Panc1 (cell line): ENCODE results near the gene MICALL1. TPM values are rescaled to one million over a fixed set of nuclear protein-coding genes. Genes with fewer than 3 reads are reported as not detected.

Source experiments
- ATAC-seq: fragments of 200-7000 bp; cut with Tn5 transposase; 2 replicates; pipeline ENCODE4 v1.9.1; 2020; ENCODE audit warnings: mild to moderate bottlenecking, moderate library complexity
- BruUV-seq: library from RNA; stranded (reverse); fragments of 400-500 nt; replicated peaks from 2 replicates; lab custom pipeline; 2021; lab: Mats Ljungman, UMichigan
- CTCF ChIA-PET: fragments of 300-600 bp; sonication (Branson Sonifier 250); formaldehyde crosslinking; loops from one replicate; lab custom pipeline; 2022; ENCODE audit warnings: antibody characterized with exemption; lab: Charles Lee
- POLR2A ChIA-PET: fragments of 300-600 bp; sonication (Branson Sonifier 250); formaldehyde crosslinking; loops from one replicate; lab custom pipeline; 2022; ENCODE audit warnings: antibody characterized with exemption; lab: Charles Lee
- DNase-seq: peaks from one replicate; pipeline ENCODE4 v3.0.0-alpha.2; 2010; ENCODE audit warnings: low read depth, low spot score
- H3K27ac ChIP-seq: 2 replicates; pipeline ENCODE4 v1.5.1; 2011; ENCODE audit warnings: mild to moderate bottlenecking, low read length, inconsistent platforms
- H3K27me3 ChIP-seq: fragments of 200-500 bp; sonication (Bioruptor generic); 2 replicates; pipeline ENCODE4 v1.6.0; 2014; ENCODE audit warnings: low read length, inconsistent platforms; ENCODE audit not compliant: control insufficient read depth, insufficient read depth
- H3K36me3 ChIP-seq: fragments of 200-500 bp; sonication (Bioruptor generic); 2 replicates; pipeline ENCODE4 v1.5.1; 2014; ENCODE audit warnings: inconsistent platforms, mild to moderate bottlenecking, low read length, moderate library complexity; ENCODE audit not compliant: control insufficient read depth, insufficient read depth
- H3K4me1 ChIP-seq: 2 replicates; pipeline ENCODE4 v1.5.1; 2011; ENCODE audit warnings: inconsistent platforms, mild to moderate bottlenecking, low read length, moderate library complexity; ENCODE audit not compliant: control insufficient read depth, insufficient read depth
- H3K4me3 ChIP-seq, 2 experiments: 2 replicates each; pipeline ENCODE4 v1.5.1; 2011 to 2012; ENCODE audit warnings: low read depth in 2 of 2, low read length in 2 of 2, mild to moderate bottlenecking in 2 of 2, inconsistent platforms in 1 of 2, moderate library complexity in 1 of 2
- H3K9me3 ChIP-seq: fragments of 200-500 bp; sonication (Bioruptor generic); 2 replicates; pipeline ENCODE4 v1.5.1; 2014; ENCODE audit warnings: low read depth, mild to moderate bottlenecking, inconsistent platforms, low read length, moderate library complexity; ENCODE audit not compliant: control insufficient read depth, insufficient read depth
- POLR2AphosphoS5 ChIP-seq: IDR thresholded peaks from 2 replicates; pipeline ENCODE4 v1.6.1; 2012; ENCODE audit warnings: mild to moderate bottlenecking, low read depth, low read length, moderate library complexity
- SIN3A ChIP-seq: IDR thresholded peaks from 2 replicates; pipeline ENCODE4 v1.6.1; 2012; ENCODE audit warnings: low read depth, mild to moderate bottlenecking, low read length, moderate library complexity, borderline replicate concordance; ENCODE audit not compliant: insufficient read depth
- TCF7L2 ChIP-seq: IDR thresholded peaks from 2 replicates; pipeline ENCODE4 v1.6.1; 2011; ENCODE audit warnings: mild to moderate bottlenecking, low read depth, low read length, inconsistent platforms
- in situ Hi-C: cut with HindIII; loops from 2 replicates; pipeline ENCODE4 v1.10.0; 2016; ENCODE audit warnings: low sequenced_read_pairs, low pct_unique_long_range_greater_than_20kb
- intact Hi-C: fragments of 100-400 bp; cut with micrococcal nuclease; formaldehyde crosslinking; loops from one replicate; pipeline ENCODE4 v1.10.0; 2022; ENCODE audit not compliant: unreplicated experiment
- total RNA-seq: library from RNA; stranded (reverse); gene quantifications from one replicate; pipeline ENCODE4 v1.2.1, GENCODE V29; 2021; ENCODE audit not compliant: unreplicated experiment
- TF ChIP-seq, protein P1 (sequence below), 2 experiments: IDR thresholded peaks; 2 replicates each; pipeline ENCODE4 v1.6.1; 2011 to 2012; ENCODE audit warnings: low read depth in 2 of 2, control low read depth in 1 of 2, low read length in 1 of 2, mild to moderate bottlenecking in 1 of 2, moderate library complexity in 1 of 2; ENCODE audit not compliant: insufficient read depth in 1 of 2
- TF ChIP-seq, protein P2 (sequence below): fragments of 450-650 bp; IDR thresholded peaks from 2 replicates; pipeline ENCODE4 v1.5.1; 2017; ENCODE audit warnings: mild to moderate bottlenecking

The MICALL1 gene
- total RNA-seq, 1 experiment from 2014 or later = 34.5 TPM

DNA sequence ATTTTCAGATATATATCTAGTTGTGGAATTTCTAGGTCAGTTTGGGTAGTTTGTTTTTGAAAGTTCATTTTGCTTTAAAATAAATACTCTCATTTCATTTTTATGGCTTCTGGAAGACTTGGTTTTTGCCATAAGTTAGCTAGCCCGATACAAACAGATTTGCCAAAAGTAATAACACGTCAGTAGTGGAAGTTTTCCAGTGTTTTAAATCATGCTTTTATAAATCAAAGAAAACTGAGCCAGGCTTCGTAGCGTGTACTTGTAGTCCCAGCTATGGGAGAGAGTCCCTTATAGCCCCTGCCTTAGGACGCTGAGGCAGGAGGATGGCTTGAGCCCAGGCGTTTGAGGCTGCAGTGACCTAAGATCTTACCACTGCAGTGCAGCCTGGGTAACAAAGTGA lies 21.7 kb upstream of the MICALL1 start:
- intact Hi-C loops = no loop called here
- Histone ChIP-seq H3K4me1 (no peaks in the 10 kb centered on the region), H3K4me3 (no peak overlapping the region), H3K27ac (no peak overlapping the region), H3K36me3 (peaks cover 11% of the 10 kb centered on the region), H3K27me3 (no peaks in the 10 kb centered on the region), H3K9me3 (no peaks in the 10 kb centered on the region)
- DNase-seq = no peak
- TSS peak; percentile 59 for BruUV-seq
- ATAC-seq = no peak
- TF ChIP-seq TCF7L2 (no peak), SIN3A (no peak), POLR2AphosphoS5 (no peak)
- TF ChIP-seq, protein P1, sequence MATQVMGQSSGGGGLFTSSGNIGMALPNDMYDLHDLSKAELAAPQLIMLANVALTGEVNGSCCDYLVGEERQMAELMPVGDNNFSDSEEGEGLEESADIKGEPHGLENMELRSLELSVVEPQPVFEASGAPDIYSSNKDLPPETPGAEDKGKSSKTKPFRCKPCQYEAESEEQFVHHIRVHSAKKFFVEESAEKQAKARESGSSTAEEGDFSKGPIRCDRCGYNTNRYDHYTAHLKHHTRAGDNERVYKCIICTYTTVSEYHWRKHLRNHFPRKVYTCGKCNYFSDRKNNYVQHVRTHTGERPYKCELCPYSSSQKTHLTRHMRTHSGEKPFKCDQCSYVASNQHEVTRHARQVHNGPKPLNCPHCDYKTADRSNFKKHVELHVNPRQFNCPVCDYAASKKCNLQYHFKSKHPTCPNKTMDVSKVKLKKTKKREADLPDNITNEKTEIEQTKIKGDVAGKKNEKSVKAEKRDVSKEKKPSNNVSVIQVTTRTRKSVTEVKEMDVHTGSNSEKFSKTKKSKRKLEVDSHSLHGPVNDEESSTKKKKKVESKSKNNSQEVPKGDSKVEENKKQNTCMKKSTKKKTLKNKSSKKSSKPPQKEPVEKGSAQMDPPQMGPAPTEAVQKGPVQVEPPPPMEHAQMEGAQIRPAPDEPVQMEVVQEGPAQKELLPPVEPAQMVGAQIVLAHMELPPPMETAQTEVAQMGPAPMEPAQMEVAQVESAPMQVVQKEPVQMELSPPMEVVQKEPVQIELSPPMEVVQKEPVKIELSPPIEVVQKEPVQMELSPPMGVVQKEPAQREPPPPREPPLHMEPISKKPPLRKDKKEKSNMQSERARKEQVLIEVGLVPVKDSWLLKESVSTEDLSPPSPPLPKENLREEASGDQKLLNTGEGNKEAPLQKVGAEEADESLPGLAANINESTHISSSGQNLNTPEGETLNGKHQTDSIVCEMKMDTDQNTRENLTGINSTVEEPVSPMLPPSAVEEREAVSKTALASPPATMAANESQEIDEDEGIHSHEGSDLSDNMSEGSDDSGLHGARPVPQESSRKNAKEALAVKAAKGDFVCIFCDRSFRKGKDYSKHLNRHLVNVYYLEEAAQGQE (IDR thresholded peaks at IDR 0.05; ENCODE audit: insufficient read depth in 1 of 2, low read depth in 2 of 2, low read length in 1 of 2) = no peak
- TF ChIP-seq, protein P2, sequence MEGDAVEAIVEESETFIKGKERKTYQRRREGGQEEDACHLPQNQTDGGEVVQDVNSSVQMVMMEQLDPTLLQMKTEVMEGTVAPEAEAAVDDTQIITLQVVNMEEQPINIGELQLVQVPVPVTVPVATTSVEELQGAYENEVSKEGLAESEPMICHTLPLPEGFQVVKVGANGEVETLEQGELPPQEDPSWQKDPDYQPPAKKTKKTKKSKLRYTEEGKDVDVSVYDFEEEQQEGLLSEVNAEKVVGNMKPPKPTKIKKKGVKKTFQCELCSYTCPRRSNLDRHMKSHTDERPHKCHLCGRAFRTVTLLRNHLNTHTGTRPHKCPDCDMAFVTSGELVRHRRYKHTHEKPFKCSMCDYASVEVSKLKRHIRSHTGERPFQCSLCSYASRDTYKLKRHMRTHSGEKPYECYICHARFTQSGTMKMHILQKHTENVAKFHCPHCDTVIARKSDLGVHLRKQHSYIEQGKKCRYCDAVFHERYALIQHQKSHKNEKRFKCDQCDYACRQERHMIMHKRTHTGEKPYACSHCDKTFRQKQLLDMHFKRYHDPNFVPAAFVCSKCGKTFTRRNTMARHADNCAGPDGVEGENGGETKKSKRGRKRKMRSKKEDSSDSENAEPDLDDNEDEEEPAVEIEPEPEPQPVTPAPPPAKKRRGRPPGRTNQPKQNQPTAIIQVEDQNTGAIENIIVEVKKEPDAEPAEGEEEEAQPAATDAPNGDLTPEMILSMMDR = no peak
- POLR2A ChIA-PET = interaction anchor here (0.6 kb wide), 1 partner anchor 245 kb away, joined by 7 read pairs; the partner anchor contains the start of gene SH3BP1
- in situ Hi-C loops = no loop called here
- CTCF ChIA-PET = no interaction called here

DNA sequence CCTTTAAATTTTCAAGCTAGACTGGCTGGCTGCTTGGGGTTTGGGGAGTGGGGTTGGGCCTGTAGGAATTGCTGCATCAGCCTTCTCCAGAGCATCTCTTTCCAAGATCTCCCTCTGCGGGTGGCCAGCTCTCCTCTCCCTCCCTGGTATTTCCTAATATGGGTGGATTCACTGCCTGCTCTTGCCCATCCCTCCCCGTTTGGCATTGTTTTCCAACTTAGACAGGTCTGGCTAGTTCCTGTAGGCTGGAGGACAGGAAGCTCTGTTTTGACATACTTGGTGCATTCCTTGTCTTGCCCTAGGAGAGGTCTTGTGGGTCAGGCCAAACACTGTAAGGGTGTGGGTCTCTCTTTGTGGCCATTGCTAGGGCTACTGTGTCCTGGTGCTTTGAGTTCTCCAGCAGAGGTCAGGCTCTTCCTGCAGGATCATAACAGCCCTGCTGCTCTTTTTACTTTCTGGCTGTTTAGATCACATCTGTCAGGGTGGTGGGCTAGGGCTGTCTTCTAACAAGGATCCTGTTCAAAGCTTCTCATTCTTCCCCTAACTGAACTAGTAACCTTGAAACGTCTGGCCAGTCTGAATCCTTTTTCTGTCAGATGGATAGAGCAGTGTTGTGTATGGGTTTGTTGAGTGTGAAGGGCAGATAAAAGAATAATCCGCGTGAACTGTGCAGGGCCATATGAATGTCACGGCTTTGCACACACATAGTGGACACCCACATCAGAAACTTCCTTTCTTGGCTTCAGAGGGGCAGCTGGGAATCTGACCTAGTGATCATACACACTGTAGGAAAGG lies 18.3 kb upstream of the MICALL1 start:
- no peak for ATAC-seq
- no peaks in the 10 kb centered on the region for H3K9me3 ChIP-seq
- POLR2A ChIA-PET = no interaction called here
- CTCF ChIA-PET = no interaction called here
- intact Hi-C loops (no loop called here), in situ Hi-C loops (no loop called here)
- H3K36me3 ChIP-seq = peaks cover 7% of the 10 kb centered on the region
- H3K27me3 ChIP-seq = no peaks in the 10 kb centered on the region
- no peak overlapping the region for H3K4me3 ChIP-seq
- no TSS peak for BruUV-seq
- no peak overlapping the region for H3K27ac ChIP-seq
- H3K4me1 ChIP-seq = no peaks in the 10 kb centered on the region
- TF ChIP-seq TCF7L2 (no peak), POLR2AphosphoS5 (no peak), SIN3A (no peak)
- TF ChIP-seq, protein P2 = no peak
- TF ChIP-seq, protein P1 (IDR thresholded peaks at IDR 0.05; ENCODE audit: insufficient read depth in 1 of 2, low read depth in 2 of 2, low read length in 1 of 2) = no peak
- no peak for DNase-seq
